Measurements from ENCODE around the gene CGNL1.

Gene CGNL1

DNA sequence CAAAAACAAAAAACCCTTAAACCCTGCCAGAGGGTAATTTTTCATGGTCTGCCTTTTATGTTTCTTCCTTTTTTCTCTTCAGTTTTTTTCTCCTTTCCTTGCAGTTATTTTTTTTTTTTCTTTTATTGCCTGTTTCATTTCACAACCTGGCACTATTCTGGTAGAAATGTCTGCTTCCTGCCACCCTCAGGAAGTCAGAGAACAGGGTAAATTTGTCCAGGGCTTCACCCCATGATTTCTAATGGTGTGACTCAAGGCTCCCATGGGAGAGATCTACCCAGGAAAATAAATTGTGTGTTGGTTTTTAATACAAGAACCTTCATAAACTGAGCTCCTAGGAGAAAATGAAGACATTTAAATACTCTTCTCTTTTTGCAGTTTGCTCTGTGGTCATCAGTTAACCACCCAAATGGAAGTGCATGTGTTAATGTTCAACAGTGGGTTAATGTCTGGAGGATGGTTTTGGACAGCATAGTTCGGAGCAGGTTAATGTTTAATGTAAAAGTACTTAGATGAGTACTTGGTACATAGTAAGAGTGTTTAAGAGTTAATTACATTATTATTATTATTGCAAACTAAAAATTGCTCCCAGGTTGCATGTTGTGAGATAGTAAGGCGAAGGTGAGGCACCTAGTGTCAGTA lies 45.9 kb downstream of the CGNL1 start:
- H3K4me3 ChIP-seq (ENCODE audit: low read depth, low read length) = no peak overlapping the region
- DNase-seq (ENCODE audit: low read depth) = no peak
- TF ChIP-seq, protein P1, sequence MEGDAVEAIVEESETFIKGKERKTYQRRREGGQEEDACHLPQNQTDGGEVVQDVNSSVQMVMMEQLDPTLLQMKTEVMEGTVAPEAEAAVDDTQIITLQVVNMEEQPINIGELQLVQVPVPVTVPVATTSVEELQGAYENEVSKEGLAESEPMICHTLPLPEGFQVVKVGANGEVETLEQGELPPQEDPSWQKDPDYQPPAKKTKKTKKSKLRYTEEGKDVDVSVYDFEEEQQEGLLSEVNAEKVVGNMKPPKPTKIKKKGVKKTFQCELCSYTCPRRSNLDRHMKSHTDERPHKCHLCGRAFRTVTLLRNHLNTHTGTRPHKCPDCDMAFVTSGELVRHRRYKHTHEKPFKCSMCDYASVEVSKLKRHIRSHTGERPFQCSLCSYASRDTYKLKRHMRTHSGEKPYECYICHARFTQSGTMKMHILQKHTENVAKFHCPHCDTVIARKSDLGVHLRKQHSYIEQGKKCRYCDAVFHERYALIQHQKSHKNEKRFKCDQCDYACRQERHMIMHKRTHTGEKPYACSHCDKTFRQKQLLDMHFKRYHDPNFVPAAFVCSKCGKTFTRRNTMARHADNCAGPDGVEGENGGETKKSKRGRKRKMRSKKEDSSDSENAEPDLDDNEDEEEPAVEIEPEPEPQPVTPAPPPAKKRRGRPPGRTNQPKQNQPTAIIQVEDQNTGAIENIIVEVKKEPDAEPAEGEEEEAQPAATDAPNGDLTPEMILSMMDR (IDR thresholded peaks at IDR 0.05; ENCODE audit: control insufficient read depth, extremely low read depth, insufficient read depth) = no peak

DNA sequence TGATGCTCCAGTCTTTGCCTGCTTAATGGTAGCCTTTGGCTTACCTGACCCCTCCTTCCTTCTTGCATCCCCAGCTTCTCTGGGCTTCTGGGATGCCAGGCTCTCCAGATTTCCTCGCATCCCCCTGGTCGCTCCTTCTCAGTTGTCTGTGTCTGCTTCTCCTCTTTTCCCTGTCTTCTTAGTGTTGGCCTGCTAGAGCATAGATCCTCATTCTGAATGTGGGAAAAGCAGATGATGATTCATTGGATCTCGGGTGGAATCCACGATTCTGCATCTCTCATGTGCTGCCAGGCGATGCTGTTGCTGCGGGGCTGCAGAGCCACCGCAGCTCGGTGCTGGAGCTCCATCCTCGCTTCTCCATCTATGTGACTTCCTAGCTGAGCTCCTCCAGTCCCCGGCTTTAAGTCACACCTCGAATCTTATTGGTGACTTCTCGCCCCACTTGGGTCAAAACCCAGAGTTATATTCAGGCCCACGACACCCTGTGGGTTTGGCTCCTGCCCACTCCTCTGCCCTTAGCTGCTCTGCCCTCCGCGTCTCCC lies 47.4 kb downstream of the CGNL1 start:
- TF ChIP-seq, protein P1 (IDR thresholded peaks at IDR 0.05; ENCODE audit: control insufficient read depth, extremely low read depth, insufficient read depth) = no peak
- no peak for DNase-seq (ENCODE audit: low read depth)

DNA sequence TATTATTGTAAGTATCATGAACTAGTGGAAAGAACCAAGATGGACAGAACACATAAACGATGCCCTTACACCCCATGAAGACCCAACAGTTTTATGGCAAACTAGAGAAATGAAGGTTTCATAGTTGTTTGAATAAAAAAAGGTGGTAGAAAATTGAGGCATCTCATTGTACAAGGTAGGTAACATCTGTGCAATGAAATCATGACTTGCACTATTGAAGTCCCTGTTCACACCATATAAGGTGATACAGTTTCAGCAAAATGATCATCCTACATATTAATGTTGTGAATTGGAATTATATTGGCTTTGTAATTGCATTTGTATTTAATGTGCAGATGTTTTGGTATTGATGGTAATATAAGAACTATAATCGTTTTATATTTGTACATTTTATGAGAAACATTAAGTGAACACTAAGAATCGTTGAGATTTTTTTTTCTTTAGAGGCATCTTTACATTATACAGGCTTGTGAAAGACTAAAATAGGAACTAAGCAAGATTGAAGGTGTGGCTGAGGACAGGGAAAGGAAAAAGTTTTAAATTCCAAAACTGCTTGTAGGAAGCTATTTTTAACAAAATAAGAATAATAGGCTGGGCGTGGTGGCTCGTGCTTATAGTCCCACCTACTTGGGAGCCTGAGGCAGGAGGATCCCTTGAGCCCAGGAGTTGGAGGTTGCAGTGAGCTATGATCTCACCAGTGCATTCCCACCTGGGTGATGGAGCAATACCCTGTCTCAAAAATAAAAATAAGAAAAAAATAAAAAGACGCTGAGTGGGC lies 48.5 kb downstream of the CGNL1 start:
- no peak overlapping the region for H3K4me3 ChIP-seq (ENCODE audit: low read depth, low read length)
- no peak for DNase-seq (ENCODE audit: low read depth)
- TF ChIP-seq, protein P1 (IDR thresholded peaks at IDR 0.05; ENCODE audit: control insufficient read depth, extremely low read depth, insufficient read depth) = no peak

More for the DNA sequence above, 47.4 kb downstream of the CGNL1 start:
- H3K4me3 ChIP-seq (ENCODE audit: low read depth, low read length) = no peak overlapping the region

DNA sequence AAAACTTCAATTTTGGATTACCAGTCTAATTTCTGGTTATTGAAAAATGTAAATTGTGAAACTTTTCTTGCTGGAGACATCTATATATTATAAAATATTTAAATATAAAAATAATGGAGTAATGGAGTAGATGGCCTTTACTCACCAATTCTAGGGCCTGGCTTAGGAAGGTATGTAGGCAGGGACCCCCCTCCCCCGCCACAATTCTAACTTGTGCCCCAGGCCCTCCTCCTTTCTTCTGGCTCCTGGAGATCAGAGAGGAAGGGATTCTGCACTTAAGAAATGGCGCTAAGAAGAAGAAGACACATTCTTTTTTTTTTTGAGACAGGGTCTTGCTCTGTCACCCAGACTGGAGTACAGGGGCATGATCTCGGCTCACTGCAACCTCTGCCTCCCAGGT lies 49.5 kb downstream of the CGNL1 start:
- DNase-seq (ENCODE audit: low read depth) = no peak
- no peak overlapping the region for H3K4me3 ChIP-seq (ENCODE audit: low read depth, low read length)
- TF ChIP-seq, protein P1 (IDR thresholded peaks at IDR 0.05; ENCODE audit: control insufficient read depth, extremely low read depth, insufficient read depth) = no peak

DNA sequence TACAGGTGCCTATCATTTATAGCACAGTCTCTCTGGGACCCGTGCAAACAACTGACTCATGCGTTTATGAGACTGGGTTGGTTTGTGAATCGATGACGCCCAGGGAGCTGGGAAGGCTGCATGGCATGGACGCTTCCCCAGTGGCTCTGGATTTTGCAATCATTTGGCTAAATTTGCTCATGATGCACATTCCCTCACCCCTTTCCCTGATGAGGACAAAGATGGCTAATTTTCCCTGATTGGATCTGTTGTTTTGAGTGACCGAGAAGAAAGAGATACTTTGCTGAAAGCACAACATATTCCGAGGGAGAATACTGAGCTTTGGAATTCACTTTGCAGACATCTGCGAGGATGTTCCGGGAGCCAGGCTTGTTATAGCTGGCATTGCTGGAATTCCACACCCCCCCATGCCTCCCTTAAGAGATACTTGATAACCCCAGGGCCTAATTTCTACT lies 51.1 kb downstream of the CGNL1 start:
- TF ChIP-seq, protein P1 (IDR thresholded peaks at IDR 0.05; ENCODE audit: control insufficient read depth, extremely low read depth, insufficient read depth) = no peak
- H3K4me3 ChIP-seq (ENCODE audit: low read depth, low read length) = no peak overlapping the region
- no peak for DNase-seq (ENCODE audit: low read depth)

DNA sequence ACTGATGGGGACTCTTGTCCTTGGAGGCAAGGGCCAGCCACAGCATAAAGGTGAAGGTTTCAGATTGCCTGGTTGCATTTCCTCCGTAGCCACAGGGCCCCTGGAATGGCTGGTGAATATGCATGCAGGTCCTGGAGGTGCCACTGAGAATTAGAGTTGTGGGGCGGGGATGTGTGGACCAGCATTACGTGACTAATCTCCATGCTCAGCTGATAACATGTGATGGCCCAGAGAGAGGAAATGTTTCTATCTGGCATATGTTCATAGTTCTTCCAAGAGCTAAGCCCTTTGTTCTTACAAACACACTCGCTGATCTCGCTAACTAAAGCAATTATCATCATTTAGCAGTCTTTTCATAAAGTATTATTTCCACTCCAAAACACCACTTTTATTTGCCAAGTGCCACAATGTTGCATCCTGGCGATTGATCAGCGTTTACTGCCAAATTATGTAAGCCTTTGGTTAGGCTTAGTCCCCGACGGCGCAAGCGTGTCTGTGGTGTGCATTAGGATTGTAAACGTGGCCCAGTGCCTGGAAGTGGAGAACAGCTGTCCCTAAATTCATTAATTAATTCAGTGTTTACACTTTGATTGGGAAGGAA lies 55.9 kb downstream of the CGNL1 start:
- no peak for DNase-seq (ENCODE audit: low read depth)
- TF ChIP-seq, protein P1 (IDR thresholded peaks at IDR 0.05; ENCODE audit: control insufficient read depth, extremely low read depth, insufficient read depth) = no peak
- H3K4me3 ChIP-seq (ENCODE audit: low read depth, low read length) = no peak overlapping the region
